GM21447 (cell line): Measurements from ENCODE around the gene C10orf95.
"Not testable (repeated sequence)": the region's sequence is repeated elsewhere in the genome, so short reads cannot be mapped to it uniquely, and the experiment has no call there.

Experiments
- ATAC-seq: cut with Tn5 transposase; IDR thresholded peaks from one replicate; pipeline ENCODE4 v1.9.1; 2021; ENCODE audit not compliant: unreplicated experiment

Gene C10orf95, protein sequence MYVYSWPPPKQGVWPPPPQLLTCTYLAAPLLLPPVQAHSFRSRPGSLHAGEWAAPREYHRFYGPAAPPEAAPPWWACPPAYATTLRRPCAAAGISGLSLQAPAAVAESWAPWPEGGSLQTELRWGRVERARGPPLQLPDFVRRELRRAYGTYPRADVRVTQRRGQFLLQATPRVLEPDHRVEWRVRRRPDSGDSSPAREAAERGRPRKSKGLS

GRCh38 chr10:102451105-102451969 is at the start of gene C10orf95:
C10orf95 (minus strand) TSS chr10:102451543; CDS start chr10:102451093, 450 bp downstream.
- ATAC-seq, result no peak

DNA sequence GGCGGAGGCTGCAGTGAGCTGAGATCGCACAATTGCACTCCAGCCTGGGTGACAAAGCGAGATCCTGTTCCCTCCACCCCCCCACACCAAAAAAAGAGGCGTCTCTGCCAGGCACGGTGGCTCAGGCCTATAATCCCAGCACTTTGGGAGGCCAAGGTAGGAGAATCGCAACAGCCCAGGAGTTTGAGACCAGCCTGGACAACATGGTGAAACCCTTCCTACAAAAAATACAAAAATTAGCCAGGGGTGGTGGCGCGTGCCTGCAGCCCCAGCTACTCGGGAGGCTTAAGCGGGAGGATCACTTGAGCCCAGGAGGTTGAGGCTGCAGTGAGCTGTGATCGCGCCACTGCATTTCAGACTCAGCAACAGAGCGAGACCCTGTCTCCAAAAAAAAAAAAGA is 49.3 kb upstream of the C10orf95 start:
- ATAC-seq, result not testable (repeated sequence)

- ATAC-seq, result no peak
Measured at GRCh38 chr10:102499356-102499755, 48.0 kb upstream of the C10orf95 start.

DNA sequence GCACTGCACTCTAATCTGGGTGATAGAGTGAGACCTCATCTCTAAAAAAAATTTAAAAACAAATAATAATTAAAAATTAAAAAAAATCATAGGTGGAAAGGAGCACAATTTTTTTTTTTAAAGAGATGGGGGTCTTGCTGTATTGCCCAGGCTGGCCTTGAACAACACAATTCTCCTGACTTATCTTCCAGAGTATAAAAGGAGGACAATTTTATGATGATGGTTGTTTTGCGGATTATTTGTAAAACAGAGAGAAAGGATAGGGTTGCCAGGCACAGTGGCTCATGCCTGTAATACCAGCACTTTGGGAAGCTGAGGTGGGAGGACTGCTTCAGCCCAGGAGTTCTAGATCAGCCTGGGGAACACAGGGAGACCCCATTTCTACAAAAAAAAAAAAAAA is 46.2 kb upstream of the C10orf95 start:
- ATAC-seq, result no peak

DNA sequence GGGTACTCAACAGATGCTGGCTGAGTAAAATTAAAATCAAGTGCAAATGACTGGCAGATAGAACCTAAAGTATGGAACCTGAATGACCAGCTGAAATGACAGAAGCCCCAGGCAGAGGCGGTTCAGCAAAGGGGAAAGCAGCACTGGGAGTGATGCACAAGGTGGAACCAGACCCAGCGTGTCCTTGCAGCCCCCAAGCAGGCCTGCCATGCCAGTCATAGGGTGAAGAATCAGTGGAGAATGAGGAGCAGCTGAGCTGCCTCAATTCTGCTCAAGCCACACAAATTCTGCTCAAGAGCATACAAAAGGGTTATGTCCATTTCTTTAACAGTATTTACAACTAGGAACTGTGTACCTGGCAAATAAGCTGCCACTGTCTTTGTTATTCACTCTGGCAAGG is 42.4 kb upstream of the C10orf95 start:
- no peak for ATAC-seq

DNA sequence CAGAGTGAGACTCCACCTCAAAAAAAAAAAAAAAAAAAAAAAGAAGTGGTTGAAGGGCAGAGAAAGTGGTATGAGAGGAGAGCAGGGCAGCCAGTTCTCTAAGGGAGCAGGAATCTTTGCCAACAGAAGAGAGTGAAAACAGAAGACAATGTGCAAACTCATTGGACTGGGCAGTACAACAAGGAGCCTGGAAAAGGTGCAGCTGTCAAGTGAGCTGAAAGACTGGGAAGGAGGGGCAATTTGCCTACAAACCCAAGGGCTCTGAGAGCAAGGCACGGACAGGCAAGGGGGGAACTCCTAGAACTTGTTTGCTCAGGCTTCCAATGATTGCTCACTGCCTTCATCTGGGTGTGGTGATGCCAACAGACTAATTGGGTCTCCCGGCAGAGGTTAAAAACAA is 41.6 kb upstream of the C10orf95 start:
- no peak for ATAC-seq

GRCh38 chr10:102492344-102492939 is 41.1 kb upstream of the C10orf95 start:
- ATAC-seq, result no peak

DNA sequence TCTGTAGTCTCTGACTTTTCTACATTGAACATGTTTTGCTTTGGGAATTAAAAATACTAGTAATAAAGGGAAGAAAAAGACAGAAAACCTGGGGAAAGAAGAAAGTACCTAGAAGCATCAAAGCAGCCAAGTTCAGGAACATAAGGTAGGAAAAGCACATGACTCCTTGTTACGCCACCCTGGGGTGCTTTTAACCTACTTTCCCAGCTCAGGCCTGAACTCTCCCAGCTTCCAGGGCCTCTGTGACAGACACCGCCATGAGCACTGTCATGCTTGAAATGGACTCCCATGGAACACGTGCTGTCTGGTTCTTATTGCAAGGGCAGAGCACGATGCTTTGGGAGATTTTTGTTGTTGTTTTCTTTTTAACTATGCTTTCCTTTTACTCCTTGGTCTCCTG is 39.8 kb upstream of the C10orf95 start:
- ATAC-seq, result no peak

- no peak for ATAC-seq
Measured at GRCh38 chr10:102485093-102485784, 33.9 kb upstream of the C10orf95 start.

DNA sequence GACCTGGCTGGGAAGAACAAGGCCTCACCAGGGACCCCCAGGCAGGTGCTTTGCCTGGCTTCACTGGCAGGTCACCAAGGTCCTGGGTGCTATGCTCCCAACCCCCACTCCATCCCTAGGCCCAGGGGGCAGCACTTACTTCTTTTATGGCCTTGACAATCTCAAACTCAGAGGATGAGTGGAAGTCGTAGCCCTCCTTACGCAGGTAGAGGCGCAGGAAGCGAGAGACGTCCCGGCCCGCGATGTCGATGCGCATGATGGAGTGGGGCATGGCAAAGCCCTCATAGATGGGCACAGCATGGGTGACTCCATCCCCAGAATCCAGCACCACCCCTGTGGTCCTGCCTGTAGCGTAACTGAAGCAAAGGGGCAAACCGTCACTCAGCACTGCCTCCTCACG is 32.7 kb upstream of the C10orf95 start:
- no peak for ATAC-seq

DNA sequence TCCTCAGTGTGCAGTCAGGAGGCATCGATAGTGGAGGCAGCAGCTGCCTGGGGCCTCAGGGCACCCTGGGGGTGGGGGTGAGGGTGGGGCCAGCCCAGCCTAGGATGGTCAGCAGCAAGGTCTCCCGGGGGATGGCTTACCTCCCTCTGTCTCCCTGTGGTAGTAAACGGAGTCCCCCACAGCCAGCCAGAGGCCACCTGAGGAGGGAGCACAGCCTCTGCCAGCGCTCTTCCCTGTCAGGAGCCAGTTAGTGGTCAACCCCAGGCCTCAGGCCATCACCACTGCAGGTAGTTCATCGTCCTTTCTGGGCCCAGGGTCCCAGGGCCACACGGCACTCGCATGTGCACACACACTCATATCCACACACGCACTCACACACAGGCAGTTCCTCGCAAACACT is 29.1 kb upstream of the C10orf95 start:
- ATAC-seq, result no peak

DNA sequence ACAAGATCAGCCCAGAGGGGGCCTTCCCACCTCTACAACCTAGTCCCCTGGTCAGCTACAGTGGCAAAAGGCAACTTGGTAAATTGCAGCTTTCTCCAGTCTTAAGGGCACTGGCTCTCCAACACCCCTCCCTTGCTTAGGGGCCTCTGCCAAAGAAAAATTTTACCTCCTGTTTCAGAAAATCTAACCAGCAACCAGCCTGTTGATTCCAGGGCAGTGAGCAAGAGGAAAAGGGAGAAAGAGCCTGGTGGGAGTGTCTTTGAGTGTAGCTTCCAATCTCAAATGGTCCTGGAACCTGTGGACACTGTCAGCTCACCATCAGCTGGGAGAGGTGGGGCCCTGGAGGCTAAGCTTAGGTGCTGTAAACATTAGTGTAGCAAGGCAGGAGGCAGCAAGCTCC is 28.3 kb upstream of the C10orf95 start:
- no peak for ATAC-seq

DNA sequence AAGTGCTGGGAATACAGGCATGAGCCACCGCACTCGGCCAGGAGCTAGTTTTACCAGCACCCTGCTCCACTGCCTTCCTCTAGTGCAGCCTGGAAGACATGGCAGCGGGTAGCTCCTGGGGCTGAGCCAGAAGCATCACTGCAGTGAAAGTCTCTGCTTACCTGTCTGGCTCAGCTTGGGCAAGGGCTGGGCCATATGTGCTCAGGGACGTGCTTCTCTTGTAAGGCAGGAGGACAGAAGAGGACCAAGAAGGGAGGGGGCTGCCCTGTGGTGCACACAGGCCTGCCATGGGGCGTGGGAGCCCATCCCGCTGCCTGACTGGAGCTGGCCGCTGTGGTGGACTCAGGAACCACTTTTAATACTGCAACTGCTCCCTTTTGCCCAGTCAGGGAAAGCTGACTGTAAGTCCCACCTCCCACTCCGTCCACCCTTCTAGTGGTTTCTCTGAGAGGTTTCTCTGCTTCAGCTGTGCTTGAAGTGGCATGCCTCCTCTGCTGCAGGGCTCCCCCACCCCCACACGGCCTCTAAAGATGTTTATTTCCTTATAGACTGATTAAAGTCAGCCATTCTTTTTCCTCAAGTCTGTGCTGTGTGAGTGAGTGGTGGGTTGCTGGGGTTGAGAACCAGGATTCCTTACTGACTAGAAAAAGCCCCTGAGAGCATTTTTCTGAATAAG is 25.3 kb upstream of the C10orf95 start:
- ATAC-seq, result no peak

GRCh38 chr10:102475451-102476040 is 24.2 kb upstream of the C10orf95 start:
- ATAC-seq, result no peak

GRCh38 chr10:102473445-102474331 is 22.3 kb upstream of the C10orf95 start:
- ATAC-seq, result no peak

DNA sequence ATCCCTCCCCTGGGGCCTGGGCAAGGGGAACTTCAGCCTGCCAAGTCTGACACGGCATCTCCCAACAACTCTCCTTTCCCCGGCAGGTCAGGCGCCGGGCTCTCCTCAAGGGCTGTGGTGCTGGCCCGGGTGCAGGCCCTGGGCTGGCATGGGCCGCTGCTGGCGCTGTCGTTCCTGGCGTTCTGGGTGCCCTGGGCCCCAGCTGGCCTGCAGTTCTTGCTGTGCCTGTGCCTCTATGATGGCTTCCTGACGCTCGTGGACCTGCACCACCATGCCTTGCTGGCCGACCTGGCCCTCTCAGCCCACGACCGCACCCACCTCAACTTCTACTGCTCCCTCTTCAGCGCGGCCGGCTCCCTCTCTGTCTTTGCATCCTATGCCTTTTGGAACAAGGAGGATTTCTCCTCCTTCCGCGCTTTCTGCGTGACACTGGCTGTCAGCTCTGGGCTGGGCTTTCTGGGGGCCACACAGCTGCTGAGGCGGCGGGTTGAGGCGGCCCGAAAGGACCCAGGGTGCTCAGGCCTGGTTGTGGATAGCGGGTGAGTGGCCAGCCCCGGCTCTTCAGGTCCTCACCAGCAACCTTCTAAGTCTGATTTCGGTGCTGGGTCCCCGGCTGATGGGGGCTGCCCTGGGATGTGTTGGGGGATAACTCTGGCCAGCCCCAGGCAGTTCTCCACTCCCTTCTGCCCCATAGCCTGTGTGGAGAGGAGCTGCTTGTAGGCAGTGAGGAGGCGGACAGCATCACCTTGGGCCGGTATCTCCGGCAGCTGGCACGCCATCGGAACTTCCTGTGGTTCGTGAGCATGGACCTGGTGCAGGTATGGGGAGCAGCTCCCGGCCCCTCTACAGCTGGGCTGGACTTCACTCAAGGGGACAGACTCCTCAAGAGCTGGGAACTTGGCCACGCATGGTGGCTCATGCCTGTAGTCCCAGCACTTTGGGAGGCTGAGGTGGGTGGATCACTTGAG is 19.5 kb upstream of the C10orf95 start:
- ATAC-seq, result no peak

- no peak for ATAC-seq
Measured at GRCh38 chr10:102468683-102469082, 17.3 kb upstream of the C10orf95 start.

DNA sequence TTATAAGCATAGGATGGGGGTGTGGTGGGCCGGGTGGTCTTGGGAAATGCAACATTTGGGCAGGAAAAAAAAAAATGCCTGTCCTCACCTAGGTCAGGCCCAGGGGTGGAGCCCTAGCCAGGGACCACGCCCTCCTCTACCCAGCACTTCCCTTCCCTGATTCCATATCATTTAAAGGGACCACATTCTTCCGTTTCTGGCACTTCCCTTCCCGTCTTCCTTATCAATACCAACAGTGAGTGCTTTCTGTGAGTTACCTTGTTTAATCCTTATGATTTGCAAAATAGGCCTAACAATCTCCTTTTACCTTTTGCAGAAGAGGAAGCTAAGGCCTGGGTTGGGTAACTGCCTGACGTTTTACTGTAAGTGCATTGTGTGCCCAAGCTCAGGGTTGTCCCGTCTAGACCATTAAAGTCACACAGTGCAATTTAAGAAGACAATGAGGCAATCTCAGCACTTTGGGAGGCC is 16.7 kb upstream of the C10orf95 start:
- ATAC-seq, result no peak
